ENCODE data around the gene XRCC1. TPM values are rescaled to one million over a fixed set of nuclear protein-coding genes. Genes with fewer than 3 reads are reported as not detected.

Gene XRCC1
- total RNA-seq, 1 donor from 2014 or later, result 20.9 TPM

- no peak for TF ChIP-seq POLR2A (IDR thresholded peaks at IDR 0.05)
- no peak for TF ChIP-seq POLR2AphosphoS5 (IDR thresholded peaks at IDR 0.05; ENCODE audit: insufficient read depth in 1 of 2, low read depth in 1 of 2)
- no peak for TF ChIP-seq CTCF (IDR thresholded peaks at IDR 0.05)
- peaks cover 22% of the 10 kb centered on the region for H3K4me1 ChIP-seq
- H3K27ac ChIP-seq, result peak overlapping the region; percentile 80
- peak overlapping the region; percentile 39 to 71 for H3K4me3 ChIP-seq
- DNase-seq (ENCODE audit: extremely low spot score in 2 of 2), result no peak
- intact Hi-C loops (cut with DNase I), result loop anchor here (5.0 kb wide), 1 partner anchor 39 kb away; no protein-coding TSS in a partner anchor
- H3K27me3 ChIP-seq, result no peaks in the 10 kb centered on the region
- H3K9me3 ChIP-seq, result no peaks in the 10 kb centered on the region
- no peaks in the 10 kb centered on the region for H3K36me3 ChIP-seq
Measured at GRCh38 chr19:43575955-43576878, 890 bp upstream of the XRCC1 start.

GRCh38 chr19:43574424-43575155 lies 737 bp downstream of the XRCC1 start:
- TF ChIP-seq POLR2A (IDR thresholded peaks at IDR 0.05) (no peak), CTCF (IDR thresholded peaks at IDR 0.05) (no peak)
- Histone ChIP-seq H3K27me3 (no peaks in the 10 kb centered on the region), H3K36me3 (no peaks in the 10 kb centered on the region), H3K9me3 (no peaks in the 10 kb centered on the region), H3K4me1 (peaks cover 17% of the 10 kb centered on the region), H3K27ac (peak overlapping the region; percentile 80), H3K4me3 (peak overlapping the region; percentile 71 to 93)
- intact Hi-C loops (cut with DNase I), result loop anchor here (5.0 kb wide), 1 partner anchor 37 kb away; no protein-coding TSS in a partner anchor
- DNase-seq (ENCODE audit: extremely low spot score in 2 of 2), result no peak

- TF ChIP-seq CTCF (IDR thresholded peaks at IDR 0.05), result no peak
- TF ChIP-seq POLR2AphosphoS5 (IDR thresholded peaks at IDR 0.05; ENCODE audit: insufficient read depth in 1 of 2, low read depth in 1 of 2), result no peak
- TF ChIP-seq POLR2A (IDR thresholded peaks at IDR 0.05), result no peak
- intact Hi-C loops (cut with DNase I), result no loop called here
- no peaks in the 10 kb centered on the region for H3K27me3 ChIP-seq
Measured at GRCh38 chr19:43572171-43572588, 3.1 kb downstream of the XRCC1 start.

GRCh38 chr19:43570174-43570791 lies 5.0 kb downstream of the XRCC1 start:
- Histone ChIP-seq H3K36me3 (no peaks in the 10 kb centered on the region), H3K27ac (no peak overlapping the region), H3K4me3 (no peak overlapping the region), H3K4me1 (peaks cover 11% of the 10 kb centered on the region), H3K9me3 (no peaks in the 10 kb centered on the region), H3K27me3 (no peaks in the 10 kb centered on the region)
- no peak for DNase-seq (ENCODE audit: extremely low spot score in 2 of 2)
- TF ChIP-seq CTCF (IDR thresholded peaks at IDR 0.05), result no peak
- TF ChIP-seq POLR2A (IDR thresholded peaks at IDR 0.05), result no peak
- no peak for TF ChIP-seq POLR2AphosphoS5 (IDR thresholded peaks at IDR 0.05; ENCODE audit: insufficient read depth in 1 of 2, low read depth in 1 of 2)
- intact Hi-C loops (cut with DNase I), result no loop called here

More at GRCh38 chr19:43572171-43572588, 3.1 kb downstream of the XRCC1 start:
- Histone ChIP-seq H3K36me3 (no peaks in the 10 kb centered on the region), H3K4me3 (no peak overlapping the region), H3K9me3 (no peaks in the 10 kb centered on the region), H3K4me1 (peaks cover 17% of the 10 kb centered on the region), H3K27ac (no peak overlapping the region)
- no peak for DNase-seq (ENCODE audit: extremely low spot score in 2 of 2)
